B cell (primary cell): ENCODE data around the gene PRRC2C.

Experiments
- CTCF ChIP-seq: fragments of 200-600 bp; IDR thresholded peaks from one replicate; pipeline ENCODE4 v1.8.0; 2022; ENCODE audit warnings: antibody characterized with exemption, mild to moderate bottlenecking
- EZH2 ChIP-seq: IDR thresholded peaks from 2 replicates; pipeline ENCODE4 v1.6.1; 2012; ENCODE audit warnings: borderline replicate concordance, low read depth, mild to moderate bottlenecking, moderate library complexity, low read length; ENCODE audit not compliant: insufficient read depth, poor library complexity, severe bottlenecking

GRCh38 chr1:171641076-171641864 is 155.9 kb downstream of the PRRC2C start:
- no peak for TF ChIP-seq CTCF
- no peak for TF ChIP-seq EZH2
